NT2/D1 (cell line): ENCODE measurements around the gene TSPOAP1.

Experiments used
- YY1 ChIP-seq: IDR thresholded peaks from 2 replicates; pipeline ENCODE4 v1.6.1; 2011; ENCODE audit not compliant: insufficient read length, insufficient read depth
- ZNF274 ChIP-seq: IDR thresholded peaks from 2 replicates; pipeline ENCODE4 v1.6.1; 2011; ENCODE audit warnings: mild to moderate bottlenecking, low read depth, low read length

DNA sequence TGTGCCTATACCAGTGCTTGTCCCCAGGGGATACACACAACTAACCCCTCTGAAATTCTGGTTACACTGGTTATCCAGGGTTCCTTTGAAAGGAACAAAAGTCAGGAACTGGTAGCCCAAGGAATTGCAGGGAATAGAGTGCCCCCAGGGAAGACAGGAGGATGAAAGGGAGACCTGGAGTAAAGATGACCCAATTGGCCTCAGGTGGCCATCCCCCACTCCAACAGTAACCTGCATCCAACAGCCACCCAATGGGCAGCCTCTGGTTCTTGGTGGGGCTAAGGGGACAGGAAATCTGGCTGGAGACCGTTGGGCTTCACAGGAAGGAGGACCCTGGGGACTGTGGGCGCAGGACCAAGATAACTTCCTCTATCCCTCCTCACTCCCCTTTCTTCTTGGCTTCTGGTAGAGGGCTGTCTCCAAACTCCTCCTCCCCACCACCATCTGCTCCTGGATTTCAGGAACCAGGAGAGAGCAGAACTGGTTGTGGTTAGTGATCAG lies 47.0 kb downstream of the TSPOAP1 start:
- TF ChIP-seq YY1 (no peak), ZNF274 (no peak)
